IPS-18a (cell line): ENCODE measurements around the gene ANKRD12.

Experiments used
- H3K27ac ChIP-seq: one replicate; pipeline ENCODE4 v1.5.1; 2013; ENCODE audit warnings: low read length
- H3K27me3 ChIP-seq: one replicate; pipeline ENCODE4 v1.6.1; 2013; ENCODE audit warnings: mild to moderate bottlenecking, low read length; ENCODE audit not compliant: control insufficient read depth, insufficient read depth
- H3K36me3 ChIP-seq: one replicate; pipeline ENCODE4 v1.6.1; 2013; ENCODE audit warnings: low read depth, low read length; ENCODE audit not compliant: control insufficient read depth
- H3K4me1 ChIP-seq: one replicate; pipeline ENCODE4 v1.6.1; 2013; ENCODE audit warnings: low read depth, low read length; ENCODE audit not compliant: control insufficient read depth
- H3K4me3 ChIP-seq: one replicate; pipeline ENCODE4 v1.5.1; 2013; ENCODE audit warnings: low read length
- H3K9ac ChIP-seq: one replicate; pipeline ENCODE4 v1.6.1; 2013; ENCODE audit warnings: mild to moderate bottlenecking, low read length, moderate library complexity
- H3K9me3 ChIP-seq: one replicate; pipeline ENCODE4 v1.6.1; 2013; ENCODE audit warnings: low read depth, low read length; ENCODE audit not compliant: control insufficient read depth

Gene ANKRD12

DNA sequence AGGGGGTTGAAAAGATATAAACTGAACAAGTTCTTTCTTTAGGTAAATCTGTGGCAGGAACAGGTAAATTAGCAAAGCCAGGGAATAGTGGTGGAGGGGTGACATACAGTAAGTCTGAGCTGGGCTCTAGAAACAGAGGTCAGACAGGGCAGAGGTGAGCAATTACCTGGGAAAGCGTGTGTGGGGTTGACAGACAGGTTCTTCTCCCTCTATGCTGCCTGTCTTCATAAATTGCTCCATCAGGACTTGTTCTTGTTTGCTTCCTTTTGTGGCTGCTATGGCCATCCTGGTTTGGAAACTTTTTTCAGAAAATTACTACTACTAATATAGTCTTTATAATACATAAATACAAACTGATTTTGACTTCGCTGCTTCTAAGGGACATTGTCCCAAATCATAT lies 3.4 kb upstream of the ANKRD12 start:
- Histone ChIP-seq H3K36me3 (peaks cover 61% of the 10 kb centered on the region), H3K4me1 (peaks cover 4% of the 10 kb centered on the region), H3K4me3 (no peak overlapping the region), H3K9ac (no peak overlapping the region), H3K9me3 (no peaks in the 10 kb centered on the region), H3K27me3 (no peaks in the 10 kb centered on the region), H3K27ac (no peak overlapping the region)

DNA sequence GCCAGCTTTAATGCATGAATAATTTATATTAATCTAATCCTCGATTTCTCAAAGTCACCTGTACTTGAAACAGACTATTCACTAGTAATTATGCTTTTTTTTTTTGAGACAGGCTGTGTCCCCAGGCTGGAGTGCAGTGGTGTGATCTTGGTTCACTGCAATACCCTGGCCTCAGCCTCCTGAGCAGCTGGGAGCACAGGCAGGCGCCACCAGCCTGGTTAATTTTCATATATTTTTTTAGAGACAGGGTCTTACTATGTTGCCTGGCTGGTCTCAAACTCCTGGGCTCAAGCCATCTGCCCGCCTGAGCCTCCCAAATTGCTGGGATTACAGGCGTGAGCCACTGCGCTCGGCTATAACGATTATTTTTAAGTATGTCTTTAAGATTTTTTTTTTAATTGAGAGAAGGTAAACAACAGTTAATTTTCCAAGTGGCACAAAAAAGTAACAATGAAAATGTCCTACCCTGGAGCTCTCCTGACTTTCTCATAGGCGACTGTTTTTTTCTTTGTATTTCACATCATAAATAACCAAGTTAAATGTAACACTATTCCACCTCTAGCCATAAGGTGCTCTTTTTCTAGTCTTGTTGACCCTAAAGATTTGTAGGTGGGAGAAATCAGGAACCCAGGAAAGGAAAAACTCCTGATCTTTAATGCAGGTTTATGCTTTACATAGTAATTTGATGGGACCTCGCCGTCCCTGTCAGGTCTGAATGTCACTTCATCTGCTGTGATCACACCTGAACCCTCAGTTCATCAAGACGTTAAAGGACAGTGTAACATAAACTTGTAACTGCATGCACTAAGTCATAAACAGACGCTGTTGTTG lies 1.3 kb upstream of the ANKRD12 start:
- H3K27ac ChIP-seq, result no peak overlapping the region
- peak overlapping the region; percentile 77 for H3K9ac ChIP-seq
- H3K4me1 ChIP-seq, result peaks cover 4% of the 10 kb centered on the region
- H3K27me3 ChIP-seq, result no peaks in the 10 kb centered on the region
- H3K9me3 ChIP-seq, result no peaks in the 10 kb centered on the region
- peaks cover 42% of the 10 kb centered on the region for H3K36me3 ChIP-seq
- peak overlapping the region; percentile 82 for H3K4me3 ChIP-seq

DNA sequence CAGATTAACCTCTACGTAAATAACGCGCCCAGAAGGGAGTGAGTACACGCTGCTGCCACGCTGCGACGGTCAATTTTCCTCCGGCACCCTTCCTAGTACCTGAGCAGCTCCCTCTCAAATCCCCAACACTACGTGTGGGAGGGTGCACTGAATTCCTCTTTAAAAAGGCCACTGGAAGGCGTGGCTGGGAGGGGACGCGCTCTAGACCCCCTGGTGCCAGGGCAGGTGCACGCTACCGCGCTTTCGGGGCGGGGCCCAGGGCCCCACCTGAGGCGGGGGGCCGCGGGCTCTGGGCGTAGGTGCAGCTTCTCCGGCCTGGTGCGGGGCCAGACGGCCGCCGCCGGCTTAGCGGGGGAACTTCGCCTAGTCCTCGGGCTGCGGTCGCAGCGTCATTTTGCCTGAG lies 668 bp upstream of the ANKRD12 start:
- Histone ChIP-seq H3K27me3 (no peaks in the 10 kb centered on the region), H3K36me3 (peaks cover 35% of the 10 kb centered on the region), H3K4me1 (peaks cover 4% of the 10 kb centered on the region)

DNA sequence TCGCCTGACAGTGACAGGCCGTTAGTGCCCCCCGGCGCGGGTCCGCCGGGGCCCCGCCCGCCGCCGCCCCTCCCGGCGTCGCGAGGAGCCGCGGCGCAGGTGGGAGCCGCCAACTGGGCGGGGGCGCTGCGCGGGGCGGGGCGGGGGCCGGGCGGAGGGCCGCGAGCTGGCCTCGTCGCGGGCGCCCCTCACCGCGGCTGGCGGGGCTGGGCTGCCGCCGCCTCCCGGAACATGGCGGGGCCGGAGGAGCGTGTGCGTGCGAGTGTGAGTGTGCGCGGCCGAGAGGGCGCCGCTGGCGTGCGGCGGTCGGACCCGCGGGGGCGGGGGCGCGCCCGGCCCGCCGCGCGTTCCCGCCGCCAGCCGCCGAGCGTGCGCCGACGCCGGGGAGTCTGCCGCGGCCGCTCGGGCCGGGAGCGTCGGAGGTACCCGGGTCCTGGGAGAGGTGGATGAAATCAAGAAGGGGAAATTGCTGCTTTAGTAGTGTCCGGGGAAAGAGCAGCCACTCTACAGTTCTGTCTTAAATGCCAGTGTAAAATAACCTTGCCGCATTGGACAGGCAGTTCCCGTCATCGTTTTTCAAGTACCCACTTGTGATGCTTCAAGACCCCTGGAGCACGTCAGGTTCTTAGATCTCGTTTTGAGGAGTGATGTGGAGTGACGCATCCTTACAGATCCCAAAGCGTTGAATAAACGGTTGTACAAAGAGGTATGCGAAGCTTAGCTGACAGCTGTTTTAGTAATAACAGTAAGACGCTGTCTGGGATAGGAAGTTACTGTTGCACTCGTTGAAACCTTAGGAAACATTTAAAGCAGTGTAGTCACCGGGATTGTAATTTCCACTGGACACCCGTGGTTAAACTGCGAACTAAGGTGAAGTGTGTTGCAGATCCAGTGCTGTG lies 836 bp downstream of the ANKRD12 start:
- Histone ChIP-seq H3K9ac (peak overlapping the region; percentile 72), H3K27ac (no peak overlapping the region), H3K36me3 (peaks cover 20% of the 10 kb centered on the region), H3K27me3 (no peaks in the 10 kb centered on the region), H3K4me1 (peaks cover 4% of the 10 kb centered on the region), H3K9me3 (no peaks in the 10 kb centered on the region), H3K4me3 (peak overlapping the region; percentile 98)

More for the DNA sequence above, 668 bp upstream of the ANKRD12 start:
- Histone ChIP-seq H3K4me3 (peak overlapping the region; percentile 82), H3K9me3 (no peaks in the 10 kb centered on the region), H3K9ac (peak overlapping the region; percentile 77), H3K27ac (peak overlapping the region; percentile 67)

DNA sequence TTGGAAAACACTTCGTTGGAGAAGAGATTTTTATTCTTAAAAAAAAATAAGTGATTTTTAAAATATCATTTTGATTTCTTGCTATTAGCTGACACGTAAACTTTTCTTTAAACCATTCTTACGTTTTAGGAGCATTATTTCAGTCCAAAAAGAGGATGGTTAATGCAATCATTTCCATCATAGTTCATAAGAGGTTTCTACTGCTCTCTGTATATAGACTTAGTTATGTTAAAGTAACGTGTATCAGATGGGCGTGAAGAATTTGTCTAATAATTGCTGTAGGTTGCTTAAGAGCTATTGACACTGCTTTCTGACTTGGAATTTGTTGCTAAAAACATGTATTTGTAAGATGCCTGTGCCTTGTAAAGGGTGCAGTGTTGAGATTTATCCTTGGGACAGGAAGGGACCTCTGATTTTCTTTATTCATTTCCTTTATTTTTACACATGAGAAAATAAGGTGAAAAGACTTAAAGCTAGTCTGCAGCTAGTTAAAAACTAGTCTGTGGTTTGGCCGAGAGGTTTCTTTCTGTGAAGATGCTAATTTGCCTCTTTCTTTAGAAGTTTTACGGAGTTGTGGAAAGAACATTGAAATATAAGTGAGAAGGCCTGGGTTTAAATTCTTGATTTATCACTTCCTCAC lies 2.9 kb downstream of the ANKRD12 start:
- no peaks in the 10 kb centered on the region for H3K9me3 ChIP-seq
- H3K9ac ChIP-seq, result no peak overlapping the region
- no peak overlapping the region for H3K27ac ChIP-seq
- H3K4me3 ChIP-seq, result no peak overlapping the region
- H3K36me3 ChIP-seq, result peaks cover 3% of the 10 kb centered on the region
- H3K27me3 ChIP-seq, result no peaks in the 10 kb centered on the region
- peaks cover 4% of the 10 kb centered on the region for H3K4me1 ChIP-seq

DNA sequence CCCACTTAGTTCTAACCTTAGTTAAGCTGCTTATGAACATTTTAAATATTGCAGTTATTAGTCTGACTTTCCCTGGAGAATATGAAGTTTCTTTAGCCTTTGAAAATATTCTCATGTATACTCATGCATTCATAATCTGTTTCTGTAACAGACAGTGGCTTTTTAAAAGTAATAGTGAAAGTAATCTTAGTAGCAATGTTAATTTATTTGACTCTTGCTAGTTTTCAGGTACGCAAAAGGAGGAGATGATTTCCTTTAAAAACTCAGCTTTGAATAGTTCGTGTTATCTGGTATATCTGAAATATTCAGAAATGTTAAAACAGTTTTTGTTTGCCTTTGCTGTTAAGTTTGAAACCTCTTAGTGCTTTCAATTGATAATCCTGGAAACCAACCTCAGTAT lies 3.8 kb downstream of the ANKRD12 start:
- H3K4me3 ChIP-seq, result no peak overlapping the region
- peaks cover 3% of the 10 kb centered on the region for H3K4me1 ChIP-seq
- H3K9ac ChIP-seq, result no peak overlapping the region
- H3K9me3 ChIP-seq, result no peaks in the 10 kb centered on the region
- no peaks in the 10 kb centered on the region for H3K27me3 ChIP-seq
- no peak overlapping the region for H3K27ac ChIP-seq
- no peaks in the 10 kb centered on the region for H3K36me3 ChIP-seq

DNA sequence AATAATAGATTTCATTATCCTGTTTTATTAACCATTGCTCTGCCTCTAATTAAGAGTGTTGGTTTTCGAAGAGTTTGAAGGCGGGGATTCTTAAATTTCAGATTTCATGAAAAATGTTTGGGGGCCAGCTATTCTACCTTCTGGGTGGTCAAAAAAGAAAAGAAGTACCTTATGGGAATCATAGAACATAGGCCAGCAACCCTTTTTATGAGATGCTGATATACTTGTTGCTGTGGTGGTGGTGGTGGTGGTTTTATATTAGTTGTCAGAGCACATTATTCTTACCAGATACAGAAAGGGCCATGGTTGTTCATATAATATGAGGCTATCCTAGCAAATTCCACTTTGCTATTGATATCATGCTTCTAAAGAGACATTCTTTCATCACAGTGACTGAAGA lies 4.4 kb downstream of the ANKRD12 start:
- no peaks in the 10 kb centered on the region for H3K4me1 ChIP-seq
- H3K9ac ChIP-seq, result no peak overlapping the region

DNA sequence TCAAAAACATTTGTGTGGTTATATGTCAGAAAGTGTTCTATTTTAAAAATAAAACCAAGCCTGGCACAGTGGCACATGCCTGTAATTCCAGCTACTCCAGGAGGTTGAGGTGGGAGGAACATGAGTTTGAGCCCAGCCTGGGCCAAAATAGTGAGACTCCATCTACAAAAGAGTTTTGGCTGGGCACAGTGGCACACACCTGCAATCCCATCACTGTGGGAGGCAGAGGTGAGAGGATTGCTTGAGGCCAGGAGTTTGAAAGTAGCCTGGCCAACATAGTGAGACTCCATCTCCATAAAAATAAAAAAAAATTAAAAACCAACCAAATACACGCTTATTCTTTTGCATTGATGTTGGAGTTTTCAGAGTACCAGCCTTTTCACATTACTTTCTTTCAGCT lies 9.6 kb downstream of the ANKRD12 start:
- Histone ChIP-seq H3K4me3 (no peak overlapping the region), H3K4me1 (no peaks in the 10 kb centered on the region), H3K27ac (no peak overlapping the region), H3K9ac (no peak overlapping the region), H3K27me3 (no peaks in the 10 kb centered on the region), H3K36me3 (no peaks in the 10 kb centered on the region), H3K9me3 (no peaks in the 10 kb centered on the region)

More for the DNA sequence above, 4.4 kb downstream of the ANKRD12 start:
- H3K36me3 ChIP-seq, result no peaks in the 10 kb centered on the region
- H3K27ac ChIP-seq, result no peak overlapping the region
- no peaks in the 10 kb centered on the region for H3K27me3 ChIP-seq
- H3K4me3 ChIP-seq, result no peak overlapping the region
- H3K9me3 ChIP-seq, result no peaks in the 10 kb centered on the region

DNA sequence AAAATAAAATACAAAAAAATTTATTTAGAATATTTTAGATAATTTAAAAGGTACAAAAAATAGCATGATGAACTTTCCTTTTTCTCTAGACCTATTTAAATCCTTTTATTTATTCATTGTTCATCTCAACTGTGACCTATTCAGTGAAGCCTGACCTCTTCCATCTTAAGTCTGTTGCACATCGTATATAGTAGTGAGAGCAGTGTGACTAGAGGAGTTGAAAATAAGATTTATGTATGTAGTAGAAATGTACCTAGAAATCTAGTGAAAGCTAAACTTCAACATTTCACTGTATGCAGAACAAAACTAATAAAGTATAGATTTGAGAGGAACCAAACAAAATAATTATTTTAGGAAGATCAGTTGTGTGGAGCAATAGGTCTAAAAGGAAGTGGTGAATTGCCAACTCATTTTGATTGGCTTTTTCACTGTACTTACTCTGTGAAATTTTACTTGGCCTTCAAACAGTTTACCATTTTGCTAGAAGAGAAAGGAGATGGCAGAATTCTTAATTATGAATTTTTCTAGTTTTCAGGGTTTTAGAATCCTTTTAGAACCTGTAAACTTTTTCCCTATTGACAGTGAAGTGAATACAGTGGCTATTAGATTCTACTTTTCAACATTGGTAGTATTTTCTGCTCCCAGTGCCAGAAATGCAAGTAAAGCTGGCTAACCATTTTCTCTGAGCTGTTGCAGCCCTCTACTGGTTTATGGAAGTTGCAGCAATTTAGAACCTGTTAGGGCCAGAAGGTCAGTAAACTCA lies 11.0 kb downstream of the ANKRD12 start:
- no peak overlapping the region for H3K27ac ChIP-seq
- H3K27me3 ChIP-seq, result no peaks in the 10 kb centered on the region
- no peak overlapping the region for H3K9ac ChIP-seq
- no peaks in the 10 kb centered on the region for H3K4me1 ChIP-seq
- no peak overlapping the region for H3K4me3 ChIP-seq
- H3K36me3 ChIP-seq, result no peaks in the 10 kb centered on the region
- H3K9me3 ChIP-seq, result no peaks in the 10 kb centered on the region

DNA sequence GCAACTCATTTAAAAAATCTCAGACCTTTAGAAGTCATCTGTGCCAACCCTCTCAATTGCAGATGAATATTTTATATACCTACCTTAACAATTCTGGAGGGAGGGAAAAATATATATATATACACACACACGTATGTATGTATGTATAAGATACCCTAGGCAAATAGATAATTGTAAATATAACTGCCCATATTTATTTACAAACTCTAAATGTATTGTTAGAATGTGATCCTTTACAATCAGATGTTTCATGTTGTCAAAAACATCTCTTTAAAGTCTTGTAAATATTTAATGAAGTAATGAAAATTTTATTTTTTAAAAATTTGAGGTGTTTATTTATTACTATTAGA lies 11.6 kb downstream of the ANKRD12 start:
- Histone ChIP-seq H3K9me3 (no peaks in the 10 kb centered on the region), H3K9ac (no peak overlapping the region), H3K4me3 (no peak overlapping the region), H3K4me1 (no peaks in the 10 kb centered on the region), H3K27ac (no peak overlapping the region), H3K36me3 (no peaks in the 10 kb centered on the region), H3K27me3 (no peaks in the 10 kb centered on the region)

DNA sequence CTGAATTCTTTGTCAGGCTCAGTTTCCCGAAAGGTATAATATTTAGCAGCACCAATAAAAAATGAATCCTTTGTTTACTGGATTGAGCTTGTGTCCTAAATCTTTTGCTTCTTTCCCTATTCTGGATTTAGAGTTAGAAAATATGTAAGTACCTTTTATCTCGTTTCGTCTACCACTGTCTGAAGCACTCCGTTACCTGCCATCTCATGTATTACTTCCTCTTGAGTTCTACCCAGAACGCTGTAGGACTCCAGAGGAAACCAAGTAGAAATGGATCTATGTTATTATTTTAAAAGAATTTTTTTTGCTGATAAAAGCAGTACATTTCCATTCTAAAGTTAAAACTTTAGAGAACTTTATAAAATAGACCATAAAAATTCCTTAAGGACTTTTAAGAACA lies 13.5 kb downstream of the ANKRD12 start:
- no peaks in the 10 kb centered on the region for H3K9me3 ChIP-seq
- H3K36me3 ChIP-seq, result no peaks in the 10 kb centered on the region
- H3K4me1 ChIP-seq, result no peaks in the 10 kb centered on the region
- no peaks in the 10 kb centered on the region for H3K27me3 ChIP-seq
- H3K4me3 ChIP-seq, result no peak overlapping the region
- H3K9ac ChIP-seq, result no peak overlapping the region
- no peak overlapping the region for H3K27ac ChIP-seq
